ENCODE measurements around the gene TRAP1.

Gene TRAP1

DNA sequence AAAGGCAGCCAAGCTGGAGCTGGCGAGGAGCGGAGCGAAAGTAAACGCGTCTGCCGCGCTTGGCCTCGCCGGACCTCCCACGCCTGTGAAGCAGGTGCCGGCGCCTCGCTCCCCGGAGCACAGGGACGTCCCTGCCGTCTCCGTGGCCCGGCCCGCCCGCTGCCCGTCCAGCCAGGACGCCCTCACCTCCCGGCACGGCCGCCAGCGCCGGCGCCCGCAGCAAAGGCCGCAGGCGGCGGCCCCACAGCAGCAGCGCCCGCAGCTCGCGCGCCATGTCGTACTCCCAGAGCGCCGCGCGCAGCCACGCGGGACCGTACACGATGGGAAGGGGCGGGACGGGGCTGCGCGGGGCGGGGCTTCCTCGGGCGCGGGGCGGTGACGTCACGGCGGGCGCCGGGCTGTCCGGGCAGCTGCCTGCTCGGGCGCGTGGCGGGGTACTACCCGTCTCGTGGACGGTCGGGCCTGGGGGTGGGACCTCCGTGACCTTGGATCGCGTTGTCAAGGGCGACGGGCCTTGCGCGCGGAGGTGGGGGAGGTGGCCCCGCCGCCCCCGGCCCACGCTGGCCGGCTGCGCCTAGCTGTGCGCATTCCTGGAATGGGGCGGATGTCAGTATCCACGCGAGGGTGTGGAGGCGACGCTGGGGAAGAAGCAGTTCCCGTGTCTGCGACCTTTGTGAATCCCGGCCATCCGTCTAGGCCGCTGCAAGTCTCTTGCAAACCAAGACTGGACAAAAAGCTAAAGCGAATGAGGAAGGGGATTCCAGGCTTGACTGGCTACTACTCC is at the start of gene TRAP1:
Gene TRAP1 (minus strand): TSS at position 290 of the 784 bp plus-strand sequence. CDS start 16 bp downstream, at position 274.
- DNase-seq: peak; percentile 81

- no peak for DNase-seq
Measured at GRCh38 chr16:3766177-3766576, 48.9 kb upstream of the TRAP1 start.

DNA sequence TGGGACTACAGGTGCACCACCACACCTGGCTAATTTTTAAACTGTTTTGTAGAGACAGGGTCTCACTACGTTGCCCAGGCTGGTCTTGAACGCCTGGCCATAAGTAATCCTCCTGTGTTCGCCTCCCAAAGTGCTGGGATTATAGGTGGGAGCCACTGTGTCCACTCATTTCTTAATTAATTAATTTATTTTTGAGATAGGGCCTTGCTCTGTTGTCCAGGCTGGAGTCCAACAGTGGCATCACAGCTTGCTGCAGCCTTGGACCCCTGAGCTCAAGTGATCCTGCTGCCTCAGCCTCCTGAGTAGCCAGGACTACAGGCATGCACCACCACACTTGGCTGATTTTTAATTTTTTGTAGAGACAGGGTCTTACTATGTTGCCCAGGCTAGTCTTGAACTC is 47.1 kb upstream of the TRAP1 start:
- no peak for DNase-seq

DNA sequence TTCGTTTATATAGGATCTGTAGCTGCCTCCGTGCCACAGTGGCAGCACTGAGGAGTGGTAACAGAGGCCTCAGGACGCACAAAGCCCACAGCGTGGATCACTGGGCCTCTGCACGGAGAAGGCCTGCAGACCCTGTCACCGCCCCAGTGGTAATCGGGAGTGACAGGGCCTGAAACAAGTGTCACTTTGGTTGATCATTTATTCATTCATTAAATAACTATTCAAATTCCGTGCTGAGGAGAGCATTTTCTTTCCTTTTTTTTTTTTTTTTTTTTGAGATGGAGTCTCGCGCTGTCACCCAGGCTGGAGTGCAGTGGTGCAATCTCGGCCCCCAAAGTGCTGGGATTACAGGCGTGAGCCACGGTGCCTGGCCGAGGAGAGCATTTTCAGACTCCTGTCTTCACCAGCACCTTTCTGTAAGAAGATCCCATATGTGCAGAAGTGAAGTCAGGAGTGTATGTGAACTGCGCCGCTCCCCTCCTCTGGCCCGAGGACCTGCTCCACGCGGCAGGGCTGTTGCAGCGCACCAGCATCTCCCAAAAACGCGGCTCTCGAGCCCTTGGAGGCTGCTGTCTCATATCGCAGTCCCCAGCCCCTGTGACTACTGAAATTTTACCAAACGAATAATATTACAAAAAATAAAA is 44.9 kb upstream of the TRAP1 start:
- no peak for DNase-seq

- no peak for DNase-seq
Measured at GRCh38 chr16:3761375-3762106, 44.2 kb upstream of the TRAP1 start.

DNA sequence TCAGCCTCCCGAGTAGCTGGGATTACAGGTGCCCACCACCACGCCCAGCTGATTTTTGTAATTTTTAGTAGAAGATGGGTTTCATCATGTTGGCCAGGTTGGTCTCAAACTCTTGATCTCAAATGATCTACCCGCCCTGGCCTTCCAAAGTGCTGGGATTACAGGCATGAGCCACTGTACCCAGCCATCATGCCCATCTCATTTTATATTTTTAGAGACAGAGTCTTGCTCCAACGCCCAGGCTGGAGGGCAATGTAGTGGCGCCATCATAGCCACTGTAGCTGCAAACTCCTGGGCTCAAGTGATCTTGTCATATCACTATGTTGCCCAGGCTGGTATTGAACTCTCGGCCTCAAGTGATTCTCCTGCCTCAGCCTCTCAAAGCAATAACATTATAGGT is 43.2 kb upstream of the TRAP1 start:
- no peak for DNase-seq

DNA sequence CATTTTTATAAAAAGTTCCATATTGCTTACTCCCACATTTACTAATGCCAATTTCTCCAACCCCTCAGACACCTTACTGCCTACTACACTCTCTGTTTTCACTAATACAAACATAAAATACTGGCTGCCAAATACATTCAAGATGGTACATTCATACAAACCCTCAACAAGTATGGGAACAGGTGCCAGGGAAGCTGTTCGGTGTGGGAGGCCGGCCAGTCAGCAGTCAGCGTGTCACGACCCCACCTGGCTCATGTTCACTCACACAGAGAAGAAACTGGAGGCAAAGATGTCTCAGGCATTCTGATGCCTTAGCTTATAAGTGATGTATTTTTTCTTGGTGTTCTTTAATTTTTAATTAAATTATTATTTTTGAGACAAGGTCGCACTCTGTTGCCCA is 42.4 kb upstream of the TRAP1 start:
- no peak for DNase-seq

DNA sequence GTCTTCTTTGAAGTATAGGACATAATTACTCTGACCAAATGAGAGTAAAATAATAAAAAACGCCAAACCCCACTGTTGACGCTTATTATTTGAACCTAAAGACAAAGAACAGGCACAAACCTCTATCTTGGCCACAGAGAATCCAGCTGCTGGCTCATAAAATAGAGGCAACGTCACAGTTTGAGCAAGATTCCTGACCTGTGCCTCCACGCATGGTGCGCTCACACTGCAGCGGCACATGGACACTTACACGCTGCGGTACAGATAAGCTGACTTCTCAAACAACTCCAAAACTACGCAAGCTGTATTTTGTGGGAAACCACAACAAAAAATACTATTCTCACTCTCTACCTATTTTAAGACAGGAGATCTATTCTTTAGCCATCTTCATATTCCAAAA is 38.8 kb upstream of the TRAP1 start:
- no peak for DNase-seq

- no peak for DNase-seq
Measured at GRCh38 chr16:3755249-3755648, 37.9 kb upstream of the TRAP1 start.

- no peak for DNase-seq
Measured at GRCh38 chr16:3754772-3755171, 37.4 kb upstream of the TRAP1 start.

GRCh38 chr16:3754081-3754703 is 36.9 kb upstream of the TRAP1 start:
- DNase-seq: peak; percentile 49

DNA sequence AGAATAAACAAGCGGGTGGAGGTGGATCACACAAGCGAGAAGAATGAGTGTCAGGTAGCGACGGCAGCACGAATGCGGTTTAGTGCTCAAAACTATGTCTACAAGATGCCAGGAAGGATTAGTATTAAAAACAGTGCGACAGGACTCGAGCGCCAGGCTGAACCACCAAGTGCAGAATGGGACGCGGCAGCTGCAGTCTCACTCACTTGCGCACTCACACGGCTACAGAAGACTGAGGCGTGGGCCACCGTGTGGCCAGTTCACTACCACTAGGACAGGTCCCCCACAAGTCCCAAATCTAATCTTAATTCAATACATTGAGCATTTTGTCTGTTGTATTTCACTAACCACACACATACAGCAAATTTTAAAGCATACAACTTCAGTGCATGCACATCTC is 35.7 kb upstream of the TRAP1 start:
- no peak for DNase-seq

DNA sequence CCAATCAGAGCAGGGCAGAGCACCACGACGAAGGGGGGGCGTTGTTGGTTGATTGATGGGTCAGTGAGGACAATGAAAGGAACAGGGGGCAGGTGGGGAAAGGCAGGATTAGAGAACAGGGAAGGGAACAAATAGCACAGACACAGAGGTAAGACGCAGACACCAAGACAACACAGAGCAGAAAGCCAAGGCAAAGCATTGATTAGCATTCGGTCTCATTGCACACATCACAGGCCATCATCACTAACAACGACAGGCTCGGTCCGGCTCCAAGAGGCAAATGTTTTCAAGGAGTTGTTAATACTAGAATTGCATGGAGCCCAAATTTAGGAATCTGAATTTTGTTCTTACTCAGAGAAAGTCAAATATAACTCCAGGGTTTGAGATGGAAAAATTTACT is 34.6 kb upstream of the TRAP1 start:
- no peak for DNase-seq

- DNase-seq: no peak
Measured at GRCh38 chr16:3748307-3748706, 31.0 kb upstream of the TRAP1 start.

GRCh38 chr16:3745751-3746355 is 28.5 kb upstream of the TRAP1 start:
- DNase-seq: no peak

DNA sequence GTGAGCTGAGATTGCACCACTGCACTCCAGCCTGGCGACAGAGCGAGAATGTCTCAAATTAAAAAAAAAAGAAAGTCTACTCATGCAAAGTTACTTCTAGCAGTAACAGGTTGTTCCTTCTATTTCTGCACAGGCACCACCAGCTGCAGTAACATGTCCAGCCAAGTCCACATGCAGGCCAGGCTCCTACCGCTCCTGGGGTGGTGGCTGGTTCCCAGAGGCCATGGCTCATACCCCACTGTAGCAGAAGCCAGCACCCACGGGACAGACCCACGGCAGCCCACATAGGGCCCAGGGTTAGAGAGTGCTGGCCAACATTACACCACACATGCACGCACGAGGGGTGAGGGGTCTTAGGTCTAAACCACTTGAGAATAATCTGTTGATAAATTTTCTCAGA is 26.7 kb upstream of the TRAP1 start:
- no peak for DNase-seq

- no peak for DNase-seq
Measured at GRCh38 chr16:3740934-3741333, 23.6 kb upstream of the TRAP1 start.

DNA sequence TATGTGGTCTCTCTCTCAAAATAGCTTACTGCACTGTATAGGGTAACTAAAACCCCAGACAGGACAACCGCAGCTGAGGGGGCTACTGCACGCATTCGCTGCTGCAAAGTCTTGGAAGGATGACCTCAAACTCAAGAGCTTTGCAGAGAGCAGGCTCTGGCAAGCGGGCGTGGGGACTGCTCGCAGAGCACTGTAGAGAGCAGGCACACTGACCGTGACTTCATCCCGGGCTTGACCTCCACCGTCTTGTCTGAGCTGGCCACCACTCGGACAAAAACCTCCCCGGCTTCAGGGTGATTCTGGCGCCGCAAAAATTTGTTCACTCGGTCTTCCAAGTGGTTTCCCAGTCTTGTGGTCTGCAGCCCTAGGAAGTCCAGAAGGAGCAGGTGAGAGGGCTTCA is 22.9 kb upstream of the TRAP1 start:
- DNase-seq: no peak

- DNase-seq: no peak
Measured at GRCh38 chr16:3739636-3740035, 22.3 kb upstream of the TRAP1 start.

DNA sequence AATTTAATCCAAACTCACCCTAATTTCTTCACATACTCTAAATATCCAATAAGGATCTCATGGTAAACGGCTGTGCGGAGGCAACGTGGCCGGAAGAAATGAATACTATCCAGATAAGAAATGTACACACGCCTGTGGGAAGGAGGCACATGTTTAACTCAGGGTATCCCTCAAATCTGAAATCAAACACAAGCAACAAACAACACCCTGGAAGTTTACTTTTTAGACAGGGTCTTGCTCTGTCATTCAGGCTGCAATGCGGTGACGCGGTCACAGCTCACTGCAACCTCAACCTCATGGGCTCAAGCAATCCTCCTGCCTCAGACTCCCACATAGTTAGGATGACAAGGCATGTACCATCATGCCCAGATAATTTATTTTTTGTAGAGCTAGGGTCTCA is 21.2 kb upstream of the TRAP1 start:
- no peak for DNase-seq

DNA sequence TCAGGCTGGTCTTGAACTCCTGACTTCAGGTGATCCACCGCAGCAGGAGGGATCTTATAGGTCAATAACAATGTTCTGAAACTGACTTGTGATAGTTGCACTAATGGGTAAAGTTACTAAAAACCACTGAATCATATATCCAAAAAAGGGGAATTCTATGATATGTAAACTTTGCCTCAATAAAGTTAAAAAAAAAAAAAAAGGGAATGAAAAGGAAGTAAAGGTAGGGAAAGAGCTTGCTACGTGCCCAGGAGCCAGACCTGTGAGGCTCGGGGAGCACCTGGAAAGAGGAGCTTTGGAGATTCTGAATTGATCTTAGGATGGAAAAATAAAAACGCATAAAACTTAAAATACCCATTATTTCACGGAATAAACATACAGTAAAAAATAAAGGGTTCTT is 20.8 kb upstream of the TRAP1 start:
- DNase-seq: no peak

- DNase-seq: no peak
Measured at GRCh38 chr16:3737181-3737580, 19.9 kb upstream of the TRAP1 start.

- no peak for DNase-seq
Measured at GRCh38 chr16:3736116-3736515, 18.8 kb upstream of the TRAP1 start.
